Body of pancreas (tissue), 4 donors: Measurements from ENCODE around the gene FRAS1.

ENCODE experiments used
- CTCF ChIP-seq, 7 experiments: fragments of 450-650 bp in 4 of 7; fragments of 200-600 bp in 3 of 7; sonication (generic) in 3 of 7; IDR thresholded peaks; one replicate each; pipeline ENCODE4 v1.5.1; 2016 to 2019; ENCODE audit warnings: antibody characterized with exemption in 7 of 7
- POLR2A ChIP-seq, 3 donors: fragments of 450-650 bp; IDR thresholded peaks; one replicate each; pipeline ENCODE4 v1.6.1; 2016; ENCODE audit warnings: antibody characterized with exemption in 3 of 3, mild to moderate bottlenecking in 2 of 3

- no peak for TF ChIP-seq CTCF (IDR thresholded peaks at IDR 0.05)
- no peak for TF ChIP-seq POLR2A (IDR thresholded peaks at IDR 0.05)
Measured at GRCh38 chr4:78169728-78170127, 112.6 kb downstream of the FRAS1 start.
